NCI-H510A (cell line): ENCODE data around the gene ESR2.
"Not testable (repeated sequence)": the region's sequence is repeated elsewhere in the genome, so short reads cannot be mapped to it uniquely, and the experiment has no call there.

Experiments used
- DNase-seq: peaks from one replicate; lab custom pipeline; 2025; lab: John Stamatoyannopoulos, UW

ESR2 gene

GRCh38 chr14:64220466-64220865 lies 73.7 kb downstream of the ESR2 start:
- no peak for DNase-seq

GRCh38 chr14:64220056-64220455 lies 74.1 kb downstream of the ESR2 start:
- no peak for DNase-seq

- DNase-seq: no peak
These were observed 75.6 kb downstream of the ESR2 start for GRCh38 chr14:64218344-64219240.

- DNase-seq: no peak
These were observed 76.3 kb downstream of the ESR2 start for GRCh38 chr14:64217834-64218233.

- no peak for DNase-seq
These were observed 76.9 kb downstream of the ESR2 start for GRCh38 chr14:64217308-64217707.

GRCh38 chr14:64215978-64216377 lies 78.2 kb downstream of the ESR2 start:
- no peak for DNase-seq

- DNase-seq: no peak
These were observed 78.9 kb downstream of the ESR2 start for GRCh38 chr14:64215274-64215673.

GRCh38 chr14:64213853-64214570 lies 80.2 kb downstream of the ESR2 start:
- no peak for DNase-seq

GRCh38 chr14:64213086-64213485 lies 81.1 kb downstream of the ESR2 start:
- no peak for DNase-seq

GRCh38 chr14:64212666-64213065 lies 81.5 kb downstream of the ESR2 start:
- no peak for DNase-seq

- not testable (repeated sequence) for DNase-seq
These were observed 83.3 kb downstream of the ESR2 start for GRCh38 chr14:64210912-64211311.

GRCh38 chr14:64210216-64210615 lies 84.0 kb downstream of the ESR2 start:
- DNase-seq: no peak

- no peak for DNase-seq
These were observed 84.6 kb downstream of the ESR2 start for GRCh38 chr14:64209444-64210131.

GRCh38 chr14:64208981-64209380 lies 85.2 kb downstream of the ESR2 start:
- DNase-seq: no peak

- no peak for DNase-seq
These were observed 85.9 kb downstream of the ESR2 start for GRCh38 chr14:64208261-64208660.

GRCh38 chr14:64203366-64204006 lies 90.7 kb downstream of the ESR2 start:
- no peak for DNase-seq

GRCh38 chr14:64202716-64203115 lies 91.5 kb downstream of the ESR2 start:
- DNase-seq: no peak

GRCh38 chr14:64201921-64202545 lies 92.1 kb downstream of the ESR2 start:
- no peak for DNase-seq

GRCh38 chr14:64201296-64201695 lies 92.9 kb downstream of the ESR2 start:
- peak; percentile 10 for DNase-seq

- no peak for DNase-seq
These were observed 94.0 kb downstream of the ESR2 start for GRCh38 chr14:64200170-64200569.

GRCh38 chr14:64198486-64198885 lies 95.7 kb downstream of the ESR2 start:
- no peak for DNase-seq

- no peak for DNase-seq
These were observed 96.2 kb downstream of the ESR2 start for GRCh38 chr14:64197996-64198395.
